ENCODE results near the gene C1QTNF3.

The C1QTNF3 gene

GRCh38 chr5:34021334-34021733 is 21.7 kb downstream of the C1QTNF3 start:
- no peak overlapping the region for H3K27ac ChIP-seq (ENCODE audit: extremely low read depth, low read depth, low read length)
- CTCF ChIA-PET: interaction anchor here (0.8 kb wide), 1 partner anchor 10 kb away, joined by 3 read pairs; no protein-coding TSS in a partner anchor

GRCh38 chr5:34020726-34021125 is 22.3 kb downstream of the C1QTNF3 start:
- H3K36me3 ChIP-seq (ENCODE audit: control insufficient read depth in 2 of 2, insufficient read depth in 1 of 2, low read length in 2 of 2): no peaks in the 10 kb centered on the region
- H3K9me3 ChIP-seq (ENCODE audit: control insufficient read depth, insufficient read depth, low read depth, low read length): no peaks in the 10 kb centered on the region
- ChIA-PET POLR2A (interaction anchor here (1.0 kb wide), 1 partner anchor 13 kb away, joined by 3 read pairs; the partner anchor contains the start of gene AMACR), CTCF (interaction anchor here (0.8 kb wide), 2 partner anchors 9 to 23 kb away, joined by 3 read pairs; no protein-coding TSS in a partner anchor)
- no peak overlapping the region for H3K4me3 ChIP-seq (ENCODE audit: low read depth, low read length)
- no peaks in the 10 kb centered on the region for H3K4me1 ChIP-seq (ENCODE audit: control insufficient read depth, insufficient read depth, low read length)
- H3K27ac ChIP-seq (ENCODE audit: extremely low read depth, low read depth, low read length): no peak overlapping the region
- TF ChIP-seq OSR2 (tag by site-specific recombination; IDR thresholded peaks at IDR 0.05) (no peak), AEBP2 (tag by site-specific recombination; IDR thresholded peaks at IDR 0.05; ENCODE audit: borderline replicate concordance) (no peak), RBAK (tag by site-specific recombination; IDR thresholded peaks at IDR 0.05) (no peak), ZNF776 (tag by site-specific recombination; IDR thresholded peaks at IDR 0.05; ENCODE audit: borderline replicate concordance) (no peak), ZNF514 (tag by site-specific recombination; IDR thresholded peaks at IDR 0.05) (no peak), ZNF449 (tag by site-specific recombination; IDR thresholded peaks at IDR 0.05) (no peak), ZNF214 (tag by site-specific recombination; IDR thresholded peaks at IDR 0.05; ENCODE audit: borderline replicate concordance) (no peak), KLF9 (tag by site-specific recombination; IDR thresholded peaks at IDR 0.05; ENCODE audit: low read depth) (no peak), SP7 (tag by site-specific recombination; IDR thresholded peaks at IDR 0.05) (no peak), ZNF792 (tag by site-specific recombination; IDR thresholded peaks at IDR 0.05) (no peak), ZFHX2 (tag by site-specific recombination; conservative IDR thresholded peaks at IDR 0.05) (no peak)

More at GRCh38 chr5:34021334-34021733, 21.7 kb downstream of the C1QTNF3 start:
- no peaks in the 10 kb centered on the region for H3K36me3 ChIP-seq (ENCODE audit: control insufficient read depth in 2 of 2, insufficient read depth in 1 of 2, low read length in 2 of 2)
- POLR2A ChIA-PET: interaction anchor here (1.0 kb wide), 1 partner anchor 13 kb away, joined by 3 read pairs; the partner anchor contains the start of gene AMACR
- no peak for TF ChIP-seq ZNF561 (tag by site-specific recombination; IDR thresholded peaks at IDR 0.05; ENCODE audit: borderline replicate concordance)
- no peak for TF ChIP-seq ZFP69B (tag by site-specific recombination; IDR thresholded peaks at IDR 0.05)
- TF ChIP-seq REPIN1 (tag by site-specific recombination; IDR thresholded peaks at IDR 0.05; ENCODE audit: low read depth): no peak
- TF ChIP-seq ZNF600 (tag by site-specific recombination; IDR thresholded peaks at IDR 0.05): no peak
- no peak for TF ChIP-seq ZNF560 (tag by site-specific recombination; IDR thresholded peaks at IDR 0.05; ENCODE audit: borderline replicate concordance)
- TF ChIP-seq ZNF473 (tag by site-specific recombination; IDR thresholded peaks at IDR 0.05): no peak
- H3K4me1 ChIP-seq (ENCODE audit: control insufficient read depth, insufficient read depth, low read length): no peaks in the 10 kb centered on the region
- no peaks in the 10 kb centered on the region for H3K9me3 ChIP-seq (ENCODE audit: control insufficient read depth, insufficient read depth, low read depth, low read length)
- H3K4me3 ChIP-seq (ENCODE audit: low read depth, low read length): no peak overlapping the region

- Histone ChIP-seq H3K4me3 (ENCODE audit: low read depth, low read length) (no peak overlapping the region), H3K36me3 (ENCODE audit: control insufficient read depth in 2 of 2, insufficient read depth in 1 of 2, low read length in 2 of 2) (no peaks in the 10 kb centered on the region), H3K27ac (ENCODE audit: extremely low read depth, low read depth, low read length) (no peak overlapping the region), H3K4me1 (ENCODE audit: control insufficient read depth, insufficient read depth, low read length) (no peaks in the 10 kb centered on the region; the same call in 1 of the 2 replicates), H3K9me3 (ENCODE audit: control insufficient read depth, insufficient read depth, low read depth, low read length) (no peaks in the 10 kb centered on the region)
- CTCF ChIA-PET: interaction anchor here (0.8 kb wide), 2 partner anchors 160 to 436 kb away, joined by 3 read pairs; no protein-coding TSS in a partner anchor
- TF ChIP-seq ZNF777 (tag by site-specific recombination; IDR thresholded peaks at IDR 0.05; ENCODE audit: borderline replicate concordance): no peak
- no peak for TF ChIP-seq HOXD13 (CRISPR knock-in tag; IDR thresholded peaks at IDR 0.05; ENCODE audit: borderline replicate concordance)
- no peak for TF ChIP-seq ZNF513 (tag by site-specific recombination; IDR thresholded peaks at IDR 0.05)
- no peak for TF ChIP-seq ZNF354C (tag by site-specific recombination; IDR thresholded peaks at IDR 0.05; ENCODE audit: borderline replicate concordance, low read depth)
- POLR2A ChIA-PET: interaction anchor here (1.0 kb wide), 1 partner anchor 9 kb away, joined by 6 read pairs; the partner anchor contains the start of gene AMACR
Measured at GRCh38 chr5:34017254-34017653, 25.8 kb downstream of the C1QTNF3 start.
